Skeletal muscle tissue (tissue), 4 donors: ENCODE results near the gene CDH4. TPM values are rescaled to one million over a fixed set of nuclear protein-coding genes. Genes with fewer than 3 reads are reported as not detected.

Experiments
- H3K27ac ChIP-seq: one replicate; pipeline ENCODE4 v1.7.0; 2013; ENCODE audit warnings: mild to moderate bottlenecking, low read depth, low read length, inconsistent platforms
- H3K27me3 ChIP-seq, 3 donors: one replicate each; pipeline ENCODE4 v1.7.0; 2013; ENCODE audit warnings: low read length in 3 of 3; ENCODE audit not compliant: control insufficient read depth in 3 of 3, insufficient read depth in 3 of 3
- H3K36me3 ChIP-seq, 3 donors: one replicate each; pipeline ENCODE4 v1.7.0; 2013; ENCODE audit warnings: low read length in 3 of 3; ENCODE audit not compliant: control insufficient read depth in 3 of 3, insufficient read depth in 3 of 3
- H3K4me1 ChIP-seq, 3 donors: one replicate each; pipeline ENCODE4 v1.7.0; 2013; ENCODE audit warnings: low read length in 3 of 3, mild to moderate bottlenecking in 3 of 3; ENCODE audit not compliant: control insufficient read depth in 3 of 3, insufficient read depth in 3 of 3
- H3K4me3 ChIP-seq, 3 donors: one replicate each; pipeline ENCODE4 v1.7.0; 2013; ENCODE audit warnings: low read length in 3 of 3
- H3K9ac ChIP-seq, 3 donors: one replicate each; pipeline ENCODE4 v1.7.0; 2013; ENCODE audit warnings: low read length in 3 of 3, mild to moderate bottlenecking in 3 of 3, moderate library complexity in 2 of 3, low read depth in 1 of 3
- H3K9me3 ChIP-seq, 3 donors: one replicate each; pipeline ENCODE4 v1.7.0; 2013; ENCODE audit warnings: low read length in 3 of 3; ENCODE audit not compliant: control insufficient read depth in 3 of 3
- total RNA-seq: library from RNA; depleted of rRNA; stranded (reverse); fragments of >200 nt; gene quantifications from one replicate; pipeline ENCODE4 v1.2.3, GENCODE V29; 2014
- donor health status: Osteomylitis.

Gene CDH4
- total RNA-seq, 1 donor from 2014 or later, result 0.52 TPM

DNA sequence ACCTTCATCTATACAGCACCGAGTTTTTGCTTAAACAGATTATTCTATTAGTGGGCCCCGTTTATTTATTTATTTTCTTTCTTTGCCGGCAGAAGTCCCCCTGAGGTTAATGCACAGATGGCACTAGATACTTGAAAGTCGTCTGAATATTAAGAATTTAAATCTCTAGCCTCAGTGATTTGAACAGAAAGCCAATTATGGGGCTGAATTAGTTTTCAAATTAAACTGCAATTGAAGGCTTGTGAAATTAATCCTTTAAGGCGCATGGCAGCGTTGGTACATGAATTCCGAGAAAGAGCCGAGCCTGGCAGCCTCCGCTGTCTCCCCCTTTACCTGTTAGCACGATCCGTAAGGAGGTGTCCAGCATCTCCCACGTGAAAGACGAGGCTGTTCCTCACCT, 610.8 kb downstream of the CDH4 start:
- H3K36me3 ChIP-seq, result no peaks in the 10 kb centered on the region
- no peaks in the 10 kb centered on the region for H3K4me1 ChIP-seq
- peaks cover 0 to 16% (median 11%) of the 10 kb centered on the region in 3 donors for H3K27me3 ChIP-seq
- no peak overlapping the region for H3K9ac ChIP-seq
- H3K4me3 ChIP-seq, result no peak overlapping the region
- no peaks in the 10 kb centered on the region for H3K9me3 ChIP-seq
- no peak overlapping the region for H3K27ac ChIP-seq

GRCh38 chr20:61864481-61864880, 612.4 kb downstream of the CDH4 start:
- H3K27ac ChIP-seq, result no peak overlapping the region
- H3K9me3 ChIP-seq, result no peaks in the 10 kb centered on the region
- no peak overlapping the region for H3K4me3 ChIP-seq
- no peaks in the 10 kb centered on the region for H3K36me3 ChIP-seq
- H3K9ac ChIP-seq, result no peak overlapping the region
- no peaks in the 10 kb centered on the region for H3K4me1 ChIP-seq
- H3K27me3 ChIP-seq, result peaks cover 0 to 20% (median 10%) of the 10 kb centered on the region in 3 donors

- Histone ChIP-seq H3K27me3 (peaks cover 0 to 26% (median 17%) of the 10 kb centered on the region in 3 donors), H3K4me1 (no peaks in the 10 kb centered on the region)
Measured at GRCh38 chr20:61865353-61865752, 613.3 kb downstream of the CDH4 start.

DNA sequence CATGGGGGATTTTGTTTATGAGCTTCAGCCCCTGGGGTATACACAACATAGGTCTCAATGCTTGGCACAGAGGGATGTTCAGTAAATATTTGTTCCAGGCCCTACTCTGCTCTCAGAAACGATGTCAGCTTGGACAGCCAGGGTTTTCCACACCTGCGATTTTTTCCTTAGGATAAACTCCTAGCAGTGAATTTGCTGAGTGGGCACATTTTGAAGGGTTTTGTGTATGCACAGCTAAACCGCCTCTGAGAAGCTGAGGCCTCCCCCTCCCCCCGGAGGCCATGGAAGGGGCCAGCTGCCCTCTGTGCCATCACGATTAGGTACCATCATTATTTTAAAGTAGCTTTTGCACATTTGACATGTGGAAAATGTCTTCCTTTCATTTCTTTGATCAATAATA, 614.1 kb downstream of the CDH4 start:
- Histone ChIP-seq H3K36me3 (no peaks in the 10 kb centered on the region), H3K4me1 (no peaks in the 10 kb centered on the region), H3K9me3 (no peaks in the 10 kb centered on the region), H3K4me3 (no peak overlapping the region), H3K27ac (no peak overlapping the region), H3K27me3 (peaks cover 0 to 22% (median 17%) of the 10 kb centered on the region in 3 donors), H3K9ac (no peak overlapping the region)

More at GRCh38 chr20:61865353-61865752, 613.3 kb downstream of the CDH4 start:
- Histone ChIP-seq H3K4me3 (no peak overlapping the region), H3K36me3 (no peaks in the 10 kb centered on the region), H3K9me3 (no peaks in the 10 kb centered on the region), H3K27ac (no peak overlapping the region), H3K9ac (no peak overlapping the region)

DNA sequence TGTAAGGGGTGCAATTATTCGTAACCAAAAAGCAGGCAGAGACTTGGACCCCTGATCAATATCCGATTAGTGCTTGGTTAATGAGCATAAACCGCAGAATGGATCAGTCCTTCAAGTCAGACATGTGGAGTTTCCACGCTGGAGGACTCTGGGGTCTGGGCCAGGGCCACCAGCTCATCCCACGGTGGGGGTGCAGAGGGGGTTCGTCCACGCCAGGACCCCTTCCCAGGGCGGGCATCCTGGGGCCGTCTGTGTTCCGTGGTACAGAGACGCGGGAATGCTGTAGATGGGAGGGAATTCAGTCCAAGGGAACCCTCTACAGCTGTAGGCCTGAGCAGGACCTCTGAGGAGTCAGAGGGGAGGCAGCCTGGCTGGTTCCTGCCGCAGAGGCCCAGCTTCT, 615.9 kb downstream of the CDH4 start:
- Histone ChIP-seq H3K4me1 (no peaks in the 10 kb centered on the region), H3K27me3 (peaks cover 0 to 22% (median 13%) of the 10 kb centered on the region in 3 donors), H3K36me3 (no peaks in the 10 kb centered on the region), H3K4me3 (no peak overlapping the region), H3K27ac (no peak overlapping the region), H3K9ac (no peak overlapping the region), H3K9me3 (no peaks in the 10 kb centered on the region)

GRCh38 chr20:61868466-61869090, 616.5 kb downstream of the CDH4 start:
- Histone ChIP-seq H3K4me3 (no peak overlapping the region), H3K9me3 (no peaks in the 10 kb centered on the region), H3K9ac (no peak overlapping the region), H3K27ac (no peak overlapping the region), H3K27me3 (peaks cover 0 to 17% (median 13%) of the 10 kb centered on the region in 3 donors), H3K36me3 (no peaks in the 10 kb centered on the region), H3K4me1 (no peaks in the 10 kb centered on the region)

GRCh38 chr20:61869750-61870507, 617.9 kb downstream of the CDH4 start:
- Histone ChIP-seq H3K4me3 (no peak overlapping the region), H3K27me3 (peaks cover 0 to 17% (median 10%) of the 10 kb centered on the region in 3 donors)

GRCh38 chr20:61871160-61871559, 619.1 kb downstream of the CDH4 start:
- H3K9me3 ChIP-seq, result no peaks in the 10 kb centered on the region

More at GRCh38 chr20:61869750-61870507, 617.9 kb downstream of the CDH4 start:
- Histone ChIP-seq H3K9me3 (no peaks in the 10 kb centered on the region), H3K27ac (no peak overlapping the region), H3K36me3 (no peaks in the 10 kb centered on the region), H3K4me1 (no peaks in the 10 kb centered on the region), H3K9ac (no peak overlapping the region)

GRCh38 chr20:61871913-61872312, 619.9 kb downstream of the CDH4 start:
- Histone ChIP-seq H3K36me3 (no peaks in the 10 kb centered on the region), H3K9ac (no peak overlapping the region), H3K4me1 (no peaks in the 10 kb centered on the region), H3K4me3 (no peak overlapping the region), H3K9me3 (no peaks in the 10 kb centered on the region), H3K27me3 (peaks cover 0 to 19% (median 13%) of the 10 kb centered on the region in 3 donors), H3K27ac (no peak overlapping the region)

More at GRCh38 chr20:61871160-61871559, 619.1 kb downstream of the CDH4 start:
- H3K36me3 ChIP-seq, result no peaks in the 10 kb centered on the region
- no peaks in the 10 kb centered on the region for H3K4me1 ChIP-seq
- no peak overlapping the region for H3K27ac ChIP-seq
- H3K27me3 ChIP-seq, result peaks cover 0 to 21% (median 12%) of the 10 kb centered on the region in 3 donors
- no peak overlapping the region for H3K9ac ChIP-seq
- H3K4me3 ChIP-seq, result no peak overlapping the region

- no peak overlapping the region for H3K27ac ChIP-seq
- H3K9me3 ChIP-seq, result no peaks in the 10 kb centered on the region
- H3K4me1 ChIP-seq, result no peaks in the 10 kb centered on the region
- H3K36me3 ChIP-seq, result no peaks in the 10 kb centered on the region
- H3K27me3 ChIP-seq, result peaks cover 0 to 18% (median 15%) of the 10 kb centered on the region in 3 donors
- H3K9ac ChIP-seq, result no peak overlapping the region
- no peak overlapping the region for H3K4me3 ChIP-seq
Measured at GRCh38 chr20:61872371-61872900, 620.4 kb downstream of the CDH4 start.
